Mesendoderm (in vitro differentiated cells): Measurements from ENCODE around the gene THSD7A.

ENCODE experiments used
- DNase-seq: peaks from one replicate; pipeline ENCODE4 v3.0.0; 2013
- H2AK5ac ChIP-seq: 2 replicates; pipeline ENCODE4 v1.6.1; 2013; ENCODE audit warnings: low read length, inconsistent platforms
- H2BK120ac ChIP-seq: 2 replicates; pipeline ENCODE4 v1.6.1; 2013; ENCODE audit warnings: low read depth, mild to moderate bottlenecking, low read length, moderate library complexity, mixed read lengths
- H2BK15ac ChIP-seq: replicated peaks from 2 replicates; pipeline ENCODE4 v1.6.1; 2013; ENCODE audit warnings: low read depth, mild to moderate bottlenecking, moderate library complexity
- H2BK5ac ChIP-seq: 2 replicates; pipeline ENCODE4 v1.6.1; 2013; ENCODE audit warnings: low read length, inconsistent platforms
- H3K18ac ChIP-seq: 2 replicates; pipeline ENCODE4 v1.6.1; 2013; ENCODE audit warnings: mild to moderate bottlenecking, low read length, mixed read lengths
- H3K23ac ChIP-seq: one replicate; pipeline ENCODE4 v1.6.1; 2013; ENCODE audit warnings: low read length
- H3K27ac ChIP-seq: 2 replicates; pipeline ENCODE4 v1.5.1; 2013; ENCODE audit warnings: low read depth, mild to moderate bottlenecking, inconsistent platforms, low read length, moderate library complexity
- H3K27me3 ChIP-seq: 2 replicates; pipeline ENCODE4 v1.6.1; 2013; ENCODE audit warnings: low read length, control low read depth, mild to moderate bottlenecking, inconsistent platforms; ENCODE audit not compliant: insufficient read depth, poor library complexity
- H3K36me3 ChIP-seq: 2 replicates; pipeline ENCODE4 v1.6.1; 2013; ENCODE audit warnings: low read length, inconsistent platforms; ENCODE audit not compliant: control insufficient read depth, insufficient read depth
- H3K4ac ChIP-seq: one replicate; pipeline ENCODE4 v1.6.1; 2013; ENCODE audit warnings: low read depth, mild to moderate bottlenecking, low read length, moderate library complexity
- H3K4me1 ChIP-seq: 2 replicates; pipeline ENCODE4 v1.6.1; 2013; ENCODE audit warnings: low read depth, low read length, inconsistent platforms; ENCODE audit not compliant: control insufficient read depth
- H3K4me2 ChIP-seq: 2 replicates; pipeline ENCODE4 v1.6.1; 2013; ENCODE audit warnings: low read length
- H3K4me3 ChIP-seq: 2 replicates; pipeline ENCODE4 v1.5.1; 2013; ENCODE audit warnings: mild to moderate bottlenecking, low read length
- H3K56ac ChIP-seq: one replicate; pipeline ENCODE4 v1.6.1; 2013; ENCODE audit warnings: low read length
- H3K79me1 ChIP-seq: 2 replicates; pipeline ENCODE4 v1.6.1; 2013; ENCODE audit warnings: low read length, inconsistent platforms
- H3K79me2 ChIP-seq: 2 replicates; pipeline ENCODE4 v1.6.1; 2013; ENCODE audit warnings: mild to moderate bottlenecking, low read length; ENCODE audit not compliant: control insufficient read depth, insufficient read depth
- H3K9ac ChIP-seq: 2 replicates; pipeline ENCODE4 v1.6.1; 2013; ENCODE audit warnings: low read length, inconsistent platforms
- H4K5ac ChIP-seq: one replicate; pipeline ENCODE4 v1.6.1; 2013; ENCODE audit warnings: low read length
- H4K8ac ChIP-seq: one replicate; pipeline ENCODE4 v1.6.1; 2013; ENCODE audit warnings: low read depth, mild to moderate bottlenecking, control low read depth, low read length, moderate library complexity
- WGBS: extraction: QIAGEN DNeasy Blood & Tissue Kit; methylation state at CpG from one replicate; pipeline ENCODE4 v1.1.7; 2013; ENCODE audit warnings: low lambda C conversion rate, missing lambda C conversion rate; ENCODE audit not compliant: insufficient coverage; ENCODE audit errors: extremely low coverage; 5-methylcytosine and 5-hydroxymethylcytosine counted together

Gene THSD7A

GRCh38 chr7:11819271-11819670, 12.7 kb downstream of the THSD7A start:
- H3K56ac ChIP-seq: no peak overlapping the region
- no peak overlapping the region for H3K18ac ChIP-seq
- H3K27ac ChIP-seq: no peak overlapping the region
- no peaks in the 10 kb centered on the region for H3K27me3 ChIP-seq
- no peaks in the 10 kb centered on the region for H3K79me2 ChIP-seq
- H3K4ac ChIP-seq: no peak overlapping the region
- H3K23ac ChIP-seq: no peak overlapping the region
- no peaks in the 10 kb centered on the region for H3K36me3 ChIP-seq
- no peak overlapping the region for H4K8ac ChIP-seq
- H3K4me1 ChIP-seq: peaks cover 2% of the 10 kb centered on the region
- no CpG with 5 or more reads among the region's 5 CpGs for WGBS
- no peak overlapping the region for H3K9ac ChIP-seq
- H4K5ac ChIP-seq: no peak overlapping the region
- no peak for DNase-seq
- H2BK5ac ChIP-seq: no peak overlapping the region
- H3K4me2 ChIP-seq: no peak overlapping the region
- no peak overlapping the region for H2BK15ac ChIP-seq
- no peak overlapping the region for H2BK120ac ChIP-seq
- no peak overlapping the region for H3K4me3 ChIP-seq
- no peak overlapping the region for H2AK5ac ChIP-seq
- H3K79me1 ChIP-seq: no peaks in the 10 kb centered on the region

GRCh38 chr7:11818281-11818680, 13.7 kb downstream of the THSD7A start:
- no peak overlapping the region for H3K23ac ChIP-seq
- no peak for DNase-seq
- H3K4ac ChIP-seq: no peak overlapping the region
- H2BK120ac ChIP-seq: no peak overlapping the region
- WGBS: no CpG with 5 or more reads among the region's 4 CpGs
- H4K8ac ChIP-seq: no peak overlapping the region
- H2BK15ac ChIP-seq: no peak overlapping the region
- no peak overlapping the region for H3K4me2 ChIP-seq
- H3K79me1 ChIP-seq: no peaks in the 10 kb centered on the region
- no peak overlapping the region for H2BK5ac ChIP-seq
- no peak overlapping the region for H3K4me3 ChIP-seq
- no peak overlapping the region for H2AK5ac ChIP-seq
- no peak overlapping the region for H4K5ac ChIP-seq
- no peaks in the 10 kb centered on the region for H3K27me3 ChIP-seq
- peaks cover 2% of the 10 kb centered on the region for H3K4me1 ChIP-seq
- H3K27ac ChIP-seq: no peak overlapping the region
- no peaks in the 10 kb centered on the region for H3K36me3 ChIP-seq
- no peaks in the 10 kb centered on the region for H3K79me2 ChIP-seq
- H3K18ac ChIP-seq: no peak overlapping the region
- no peak overlapping the region for H3K56ac ChIP-seq
- no peak overlapping the region for H3K9ac ChIP-seq

GRCh38 chr7:11817111-11817740, 14.8 kb downstream of the THSD7A start:
- Histone ChIP-seq H3K18ac (no peak overlapping the region), H3K36me3 (no peaks in the 10 kb centered on the region)
- WGBS: no CpG with 5 or more reads among the region's 4 CpGs

GRCh38 chr7:11811709-11812108, 20.3 kb downstream of the THSD7A start:
- H3K56ac ChIP-seq: no peak overlapping the region

More at GRCh38 chr7:11817111-11817740, 14.8 kb downstream of the THSD7A start:
- Histone ChIP-seq H3K4me3 (no peak overlapping the region), H2BK5ac (no peak overlapping the region), H2BK15ac (no peak overlapping the region), H3K79me2 (no peaks in the 10 kb centered on the region), H3K27ac (no peak overlapping the region), H3K4ac (no peak overlapping the region), H3K23ac (no peak overlapping the region), H3K27me3 (no peaks in the 10 kb centered on the region), H3K79me1 (no peaks in the 10 kb centered on the region), H2BK120ac (no peak overlapping the region), H3K56ac (no peak overlapping the region), H3K4me2 (no peak overlapping the region), H2AK5ac (no peak overlapping the region), H4K5ac (no peak overlapping the region), H4K8ac (no peak overlapping the region), H3K9ac (no peak overlapping the region), H3K4me1 (peaks cover 2% of the 10 kb centered on the region)
- no peak for DNase-seq

GRCh38 chr7:11810043-11810625, 21.9 kb downstream of the THSD7A start:
- H3K18ac ChIP-seq: no peak overlapping the region
- no peak overlapping the region for H4K5ac ChIP-seq
- no peak overlapping the region for H3K27ac ChIP-seq
- H3K4me2 ChIP-seq: no peak overlapping the region
- no peak overlapping the region for H3K4me3 ChIP-seq
- H2BK120ac ChIP-seq: no peak overlapping the region
- WGBS: no CpG with 5 or more reads among the region's 4 CpGs
- DNase-seq: peak; percentile 70
- H3K36me3 ChIP-seq: no peaks in the 10 kb centered on the region
- H4K8ac ChIP-seq: no peak overlapping the region
- no peak overlapping the region for H3K23ac ChIP-seq
- H2AK5ac ChIP-seq: no peak overlapping the region
- H3K4me1 ChIP-seq: no peaks in the 10 kb centered on the region
- H3K9ac ChIP-seq: no peak overlapping the region
- H3K4ac ChIP-seq: no peak overlapping the region
- H2BK15ac ChIP-seq: no peak overlapping the region
- no peak overlapping the region for H3K56ac ChIP-seq
- no peaks in the 10 kb centered on the region for H3K79me2 ChIP-seq
- H3K27me3 ChIP-seq: no peaks in the 10 kb centered on the region
- no peak overlapping the region for H2BK5ac ChIP-seq
- H3K79me1 ChIP-seq: no peaks in the 10 kb centered on the region

More at GRCh38 chr7:11811709-11812108, 20.3 kb downstream of the THSD7A start:
- H3K27me3 ChIP-seq: no peaks in the 10 kb centered on the region
- H3K4ac ChIP-seq: no peak overlapping the region
- H4K5ac ChIP-seq: no peak overlapping the region
- no peaks in the 10 kb centered on the region for H3K36me3 ChIP-seq
- H3K4me2 ChIP-seq: no peak overlapping the region
- no peak overlapping the region for H3K27ac ChIP-seq
- no peaks in the 10 kb centered on the region for H3K79me1 ChIP-seq
- H3K4me1 ChIP-seq: no peaks in the 10 kb centered on the region
- DNase-seq: no peak
- no peak overlapping the region for H3K4me3 ChIP-seq
- H2BK120ac ChIP-seq: no peak overlapping the region
- H3K23ac ChIP-seq: no peak overlapping the region
- H2BK15ac ChIP-seq: no peak overlapping the region
- H3K9ac ChIP-seq: no peak overlapping the region
- H3K18ac ChIP-seq: no peak overlapping the region
- H4K8ac ChIP-seq: no peak overlapping the region
- H3K79me2 ChIP-seq: no peaks in the 10 kb centered on the region
- no peak overlapping the region for H2BK5ac ChIP-seq
- H2AK5ac ChIP-seq: no peak overlapping the region

GRCh38 chr7:11807000-11807399, 25.0 kb downstream of the THSD7A start:
- Histone ChIP-seq H3K4me2 (no peak overlapping the region), H3K56ac (no peak overlapping the region), H3K79me1 (no peaks in the 10 kb centered on the region), H3K79me2 (no peaks in the 10 kb centered on the region), H2BK15ac (no peak overlapping the region), H3K36me3 (no peaks in the 10 kb centered on the region), H3K23ac (no peak overlapping the region), H3K27ac (no peak overlapping the region), H3K27me3 (no peaks in the 10 kb centered on the region), H3K4me1 (no peaks in the 10 kb centered on the region), H3K18ac (no peak overlapping the region), H4K8ac (no peak overlapping the region), H4K5ac (no peak overlapping the region), H2AK5ac (no peak overlapping the region), H2BK5ac (no peak overlapping the region), H3K4me3 (no peak overlapping the region), H3K4ac (no peak overlapping the region), H3K9ac (no peak overlapping the region), H2BK120ac (no peak overlapping the region)
- WGBS: no CpG with 5 or more reads among the region's 2 CpGs
- DNase-seq: no peak
